Activated T-helper 17 cell treated with anti-CD3 and anti-CD28 coated beads, Interleukin-2, amount 50 U/mL, for 72 hours (primary cell): ENCODE results near the gene KCNK16. TPM values are rescaled to one million over a fixed set of nuclear protein-coding genes. Genes with fewer than 3 reads are reported as not detected.

ENCODE experiments used
- ATAC-seq: fragments of 150-1000 bp; cut with Tn5 transposase; replicated peaks from 2 replicates; pipeline ENCODE4 v1.10.0; 2021; ENCODE audit warnings: mild to moderate bottlenecking, moderate library complexity
- H3K27ac Mint-ChIP-seq: one replicate; pipeline ENCODE4 v1.8.0; 2022; ENCODE audit warnings: mixed read lengths
- H3K27me3 Mint-ChIP-seq: one replicate; pipeline ENCODE4 v1.8.0; 2022; ENCODE audit warnings: mixed read lengths
- H3K36me3 Mint-ChIP-seq: one replicate; pipeline ENCODE4 v1.8.0; 2022; ENCODE audit warnings: low read depth, mild to moderate bottlenecking, mixed read lengths
- H3K4me1 Mint-ChIP-seq: one replicate; pipeline ENCODE4 v1.8.0; 2022; ENCODE audit warnings: mixed read lengths
- H3K4me3 Mint-ChIP-seq: one replicate; pipeline ENCODE4 v1.8.0; 2022; ENCODE audit warnings: mild to moderate bottlenecking, mixed read lengths
- H3K9me3 Mint-ChIP-seq: one replicate; pipeline ENCODE4 v1.8.0; 2022; ENCODE audit warnings: mixed read lengths
- total RNA-seq, 2 donors: library from RNA; stranded (reverse); gene quantifications; one replicate each; pipeline ENCODE4 v1.2.3, GENCODE V29; 2022

The KCNK16 gene
- total RNA-seq, 2 donors from 2014 or later: not detected

DNA sequence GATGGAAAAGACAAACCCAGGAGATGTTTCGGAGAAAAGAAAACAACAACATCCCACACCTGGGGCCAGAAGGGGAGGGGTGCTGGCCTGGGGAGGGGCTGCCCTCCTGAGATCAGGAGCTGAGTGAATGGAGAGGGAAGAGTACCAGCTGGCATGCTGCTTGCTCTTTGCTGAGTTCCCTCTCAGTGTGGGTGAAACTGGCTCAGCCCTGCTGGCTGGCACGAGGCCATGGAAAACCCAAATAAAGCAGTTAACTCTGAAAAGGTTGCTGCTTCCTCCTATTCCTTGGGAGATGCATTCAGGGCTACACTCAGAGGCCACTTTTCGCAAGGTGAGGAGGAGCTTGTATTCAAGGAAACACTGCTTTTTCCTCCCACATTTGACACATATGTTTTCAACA lies 8.0 kb upstream of the KCNK16 start:
- Mint-ChIP-seq H3K27ac (no peak overlapping the region), H3K4me1 (peaks cover 8% of the 10 kb centered on the region), H3K36me3 (no peaks in the 10 kb centered on the region), H3K4me3 (no peak overlapping the region), H3K9me3 (no peaks in the 10 kb centered on the region), H3K27me3 (peaks cover 44% of the 10 kb centered on the region)
- no peak for ATAC-seq

- Mint-ChIP-seq H3K27me3 (peaks cover 48% of the 10 kb centered on the region), H3K4me3 (no peak overlapping the region), H3K9me3 (no peaks in the 10 kb centered on the region), H3K27ac (no peak overlapping the region), H3K36me3 (no peaks in the 10 kb centered on the region), H3K4me1 (peaks cover 8% of the 10 kb centered on the region)
- no peak for ATAC-seq
These were observed 7.6 kb upstream of the KCNK16 start for GRCh38 chr6:39330057-39330456.

GRCh38 chr6:39328066-39328465 lies 5.6 kb upstream of the KCNK16 start:
- Mint-ChIP-seq H3K36me3 (no peaks in the 10 kb centered on the region), H3K9me3 (no peaks in the 10 kb centered on the region), H3K4me1 (peaks cover 8% of the 10 kb centered on the region), H3K27ac (no peak overlapping the region), H3K27me3 (peaks cover 48% of the 10 kb centered on the region), H3K4me3 (no peak overlapping the region)
- no peak for ATAC-seq

GRCh38 chr6:39327507-39327906 lies 5.0 kb upstream of the KCNK16 start:
- ATAC-seq: no peak
- no peak overlapping the region for H3K27ac Mint-ChIP-seq

GRCh38 chr6:39321761-39322160 lies 741 bp downstream of the KCNK16 start:
- Mint-ChIP-seq H3K36me3 (no peaks in the 10 kb centered on the region), H3K27me3 (peaks cover 26% of the 10 kb centered on the region), H3K9me3 (no peaks in the 10 kb centered on the region), H3K4me3 (no peak overlapping the region), H3K4me1 (no peaks in the 10 kb centered on the region), H3K27ac (no peak overlapping the region)
- no peak for ATAC-seq

More at GRCh38 chr6:39327507-39327906, 5.0 kb upstream of the KCNK16 start:
- peaks cover 8% of the 10 kb centered on the region for H3K4me1 Mint-ChIP-seq
- H3K27me3 Mint-ChIP-seq: peaks cover 44% of the 10 kb centered on the region
- H3K9me3 Mint-ChIP-seq: no peaks in the 10 kb centered on the region
- H3K36me3 Mint-ChIP-seq: no peaks in the 10 kb centered on the region
- H3K4me3 Mint-ChIP-seq: no peak overlapping the region

DNA sequence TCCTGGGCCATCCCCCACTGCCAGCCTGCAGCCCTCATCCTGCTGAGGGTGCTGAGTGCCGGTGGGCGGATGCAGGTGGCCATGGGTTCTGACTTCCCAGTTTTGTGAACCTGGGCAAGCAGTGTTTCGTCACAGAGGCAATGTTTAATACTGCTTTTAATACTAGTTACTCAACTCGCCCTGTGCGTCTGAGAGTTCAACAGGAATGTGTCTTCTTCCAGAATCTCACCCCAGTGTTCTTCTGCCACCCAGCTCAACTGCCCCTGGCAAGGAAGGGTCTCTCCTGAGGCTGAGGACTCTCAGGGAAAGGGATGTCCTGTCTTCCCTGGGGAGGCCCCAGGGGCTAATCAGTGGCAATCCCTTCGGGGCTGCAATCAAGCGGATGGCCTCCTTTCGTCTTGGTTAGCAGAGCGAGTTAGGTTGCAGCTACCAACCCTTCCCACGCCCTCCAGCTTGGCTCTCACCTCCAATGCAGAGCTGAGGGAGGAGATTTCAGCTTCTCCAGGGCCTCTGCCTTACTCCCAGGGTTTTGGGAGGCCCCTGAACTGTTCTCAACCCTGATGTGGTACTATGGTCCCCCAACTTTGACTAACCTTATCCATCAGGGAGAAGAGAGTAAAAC lies 2.0 kb downstream of the KCNK16 start:
- Mint-ChIP-seq H3K27me3 (peaks cover 23% of the 10 kb centered on the region), H3K4me3 (no peak overlapping the region), H3K4me1 (no peaks in the 10 kb centered on the region), H3K36me3 (no peaks in the 10 kb centered on the region), H3K9me3 (no peaks in the 10 kb centered on the region), H3K27ac (no peak overlapping the region)
- ATAC-seq: no peak

DNA sequence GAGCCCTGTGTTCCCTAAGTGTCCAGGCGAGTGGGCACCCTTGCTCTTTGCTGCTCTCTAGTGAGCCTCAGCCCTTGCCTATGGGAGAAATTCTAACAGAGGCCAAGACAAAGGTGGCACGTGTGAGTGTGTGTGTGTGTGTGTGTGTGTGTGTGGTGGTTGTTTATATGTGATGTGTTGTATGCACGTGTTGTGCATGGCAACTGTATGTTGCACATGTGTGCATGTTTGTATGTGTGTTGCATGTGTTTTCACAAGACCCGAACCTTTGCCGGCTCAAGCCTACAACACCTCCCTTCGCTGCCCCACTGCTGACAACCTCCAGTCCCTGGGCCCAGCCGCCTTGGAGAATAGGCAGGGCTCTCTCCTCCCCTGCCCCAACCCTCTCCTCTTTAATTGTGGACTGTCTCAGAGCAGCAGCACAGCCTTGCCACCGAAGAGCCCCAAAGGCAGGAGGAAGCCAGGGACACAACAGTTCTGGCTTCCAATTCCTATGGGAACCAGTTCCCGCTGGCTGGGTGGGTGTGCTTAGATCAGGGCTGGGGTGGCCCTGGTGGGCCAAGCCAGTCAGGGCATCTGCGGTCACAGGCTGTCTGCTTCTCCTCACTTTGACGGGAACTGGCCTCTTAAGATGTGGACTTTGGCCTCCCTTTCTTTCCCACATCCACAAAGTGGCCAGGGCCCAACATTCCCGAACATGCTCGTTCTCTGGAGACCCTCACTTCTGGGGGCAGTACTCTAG lies 2.7 kb downstream of the KCNK16 start:
- Mint-ChIP-seq H3K27ac (no peak overlapping the region), H3K27me3 (peaks cover 24% of the 10 kb centered on the region), H3K4me3 (no peak overlapping the region), H3K9me3 (no peaks in the 10 kb centered on the region), H3K4me1 (no peaks in the 10 kb centered on the region), H3K36me3 (no peaks in the 10 kb centered on the region)
- no peak for ATAC-seq

GRCh38 chr6:39317256-39317655 lies 5.2 kb downstream of the KCNK16 start:
- Mint-ChIP-seq H3K4me1 (no peaks in the 10 kb centered on the region), H3K27ac (no peak overlapping the region), H3K4me3 (no peak overlapping the region), H3K36me3 (no peaks in the 10 kb centered on the region), H3K27me3 (peaks cover 24% of the 10 kb centered on the region), H3K9me3 (no peaks in the 10 kb centered on the region)
- ATAC-seq: no peak

- Mint-ChIP-seq H3K27me3 (peaks cover 38% of the 10 kb centered on the region), H3K4me3 (no peak within 1 kb of the TSS), H3K9me3 (no peaks in the 10 kb centered on the region), H3K36me3 (no peaks in the 10 kb centered on the region), H3K4me1 (peaks cover 4% of the 10 kb centered on the region), H3K27ac (no peak within 1 kb of the TSS)
- no peak for ATAC-seq
These were observed 8.2 kb downstream of the KCNK16 start, which contains the start of gene KCNK17 for GRCh38 chr6:39314273-39314795. Gene KCNK17, minus strand, starts transcription at chr6:39314419. Its CDS starts 99 bp downstream, at chr6:39314320.

DNA sequence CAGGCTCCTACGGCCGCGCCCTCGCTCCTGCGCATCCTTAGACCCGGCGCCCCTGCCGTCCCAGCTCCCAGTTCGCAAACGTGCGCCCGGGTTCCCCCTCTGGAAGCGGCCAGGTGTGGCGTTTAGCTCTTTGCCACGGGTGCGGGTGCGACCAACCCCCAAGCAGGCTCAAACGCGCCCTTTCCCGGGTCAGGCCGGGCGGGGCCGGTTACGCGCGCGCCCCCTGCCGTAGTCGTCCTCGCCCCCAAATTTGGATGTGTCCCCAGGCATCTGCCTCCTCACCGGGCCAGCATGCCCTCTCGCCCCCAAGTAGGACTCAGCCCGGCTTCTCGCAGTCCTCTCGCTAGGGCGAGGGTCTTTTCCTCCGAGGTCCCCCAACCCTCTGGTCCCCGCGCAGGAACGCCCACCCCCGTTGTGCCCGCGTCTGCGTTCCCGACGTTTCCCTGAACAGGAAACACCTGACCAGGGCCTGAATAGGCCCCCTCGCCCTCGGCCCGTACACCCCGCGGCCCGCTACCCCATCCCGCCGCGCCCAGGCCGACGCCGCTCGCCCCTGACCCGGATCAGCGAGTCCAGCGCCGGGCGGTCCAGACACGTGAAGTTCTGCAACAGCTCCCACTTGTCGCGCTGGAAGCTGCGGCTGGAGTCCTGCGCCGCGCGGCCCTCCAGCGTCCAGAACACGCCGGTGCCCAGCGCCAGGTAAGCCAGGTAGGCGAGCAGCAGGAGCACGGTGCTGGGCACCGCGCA lies 8.8 kb downstream of the KCNK16 start:
- no peaks in the 10 kb centered on the region for H3K36me3 Mint-ChIP-seq
- no peaks in the 10 kb centered on the region for H3K9me3 Mint-ChIP-seq
- ATAC-seq: no peak
- peaks cover 34% of the 10 kb centered on the region for H3K27me3 Mint-ChIP-seq
- H3K4me1 Mint-ChIP-seq: peaks cover 4% of the 10 kb centered on the region
- no peak overlapping the region for H3K4me3 Mint-ChIP-seq
- no peak overlapping the region for H3K27ac Mint-ChIP-seq

- Mint-ChIP-seq H3K36me3 (no peaks in the 10 kb centered on the region), H3K27ac (no peak overlapping the region), H3K27me3 (peaks cover 31% of the 10 kb centered on the region), H3K4me1 (peaks cover 4% of the 10 kb centered on the region), H3K9me3 (no peaks in the 10 kb centered on the region), H3K4me3 (no peak overlapping the region)
- ATAC-seq: no peak
These were observed 9.5 kb downstream of the KCNK16 start for GRCh38 chr6:39312912-39313525.

DNA sequence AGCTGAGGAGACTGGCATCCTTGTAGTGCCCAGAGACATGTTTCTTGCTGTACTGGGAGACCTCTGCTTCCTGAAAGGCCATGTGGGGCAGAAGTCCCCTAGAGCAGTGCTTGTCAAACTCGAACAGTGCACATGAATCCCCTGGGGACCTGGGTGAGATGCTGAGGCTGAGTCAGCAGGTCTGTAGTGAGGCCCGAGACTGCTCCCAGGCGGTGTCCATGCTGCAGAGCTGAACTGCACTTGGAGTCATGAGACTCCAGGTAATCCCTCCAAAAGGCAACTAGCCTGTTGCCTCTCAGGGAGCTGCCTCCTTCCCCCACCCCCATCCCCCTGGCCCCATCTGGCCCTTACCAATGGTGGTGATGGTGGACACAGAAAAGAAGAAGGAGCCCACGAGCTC lies 12.0 kb downstream of the KCNK16 start:
- Mint-ChIP-seq H3K36me3 (no peaks in the 10 kb centered on the region), H3K27ac (no peak overlapping the region), H3K4me1 (peaks cover 4% of the 10 kb centered on the region), H3K9me3 (no peaks in the 10 kb centered on the region), H3K4me3 (no peak overlapping the region), H3K27me3 (peaks cover 21% of the 10 kb centered on the region)
- ATAC-seq: no peak

GRCh38 chr6:39309942-39310531 lies 12.5 kb downstream of the KCNK16 start:
- H3K36me3 Mint-ChIP-seq: no peaks in the 10 kb centered on the region
- ATAC-seq: peak; percentile 63
- no peak overlapping the region for H3K4me3 Mint-ChIP-seq
- no peaks in the 10 kb centered on the region for H3K9me3 Mint-ChIP-seq
- H3K27me3 Mint-ChIP-seq: peaks cover 17% of the 10 kb centered on the region
- H3K27ac Mint-ChIP-seq: no peak overlapping the region
- H3K4me1 Mint-ChIP-seq: peaks cover 4% of the 10 kb centered on the region

DNA sequence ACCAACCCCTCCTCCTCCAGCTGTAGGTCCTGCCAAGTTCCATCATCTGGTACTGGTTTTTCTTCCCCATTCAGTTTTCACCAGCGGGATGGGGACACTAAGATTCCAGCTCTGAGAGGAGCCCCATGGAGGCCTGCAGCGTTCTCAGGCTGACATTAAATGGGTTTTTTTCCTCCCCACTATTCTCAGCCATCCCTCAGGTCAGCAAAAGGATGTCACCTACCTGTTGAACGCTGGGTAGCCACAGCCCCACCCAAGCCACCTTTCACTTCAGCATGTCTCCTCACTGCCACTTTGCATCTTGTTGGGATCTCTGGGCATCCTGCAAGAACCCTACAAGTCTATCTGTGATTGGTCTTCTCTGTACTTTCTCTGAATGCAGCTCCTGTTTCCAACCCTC lies 15.0 kb downstream of the KCNK16 start:
- Mint-ChIP-seq H3K4me3 (no peak overlapping the region), H3K27me3 (peaks cover 15% of the 10 kb centered on the region), H3K4me1 (peaks cover 4% of the 10 kb centered on the region), H3K9me3 (no peaks in the 10 kb centered on the region), H3K36me3 (no peaks in the 10 kb centered on the region), H3K27ac (no peak overlapping the region)
- ATAC-seq: no peak
